GM21390 (cell line): ENCODE data around the gene SDHA.
"Not testable (repeated sequence)": the region's sequence is repeated elsewhere in the genome, so short reads cannot be mapped to it uniquely, and the experiment has no call there.

Experiments used
- ATAC-seq: cut with Tn5 transposase; IDR thresholded peaks from one replicate; pipeline ENCODE4 v1.9.1; 2021; ENCODE audit not compliant: unreplicated experiment

Gene SDHA

GRCh38 chr5:196350-196749 is 21.8 kb upstream of the SDHA start:
- ATAC-seq: no peak

- ATAC-seq: not testable (repeated sequence)
These were observed 21.1 kb upstream of the SDHA start for GRCh38 chr5:197031-197430.

GRCh38 chr5:197892-198489 is 20.1 kb upstream of the SDHA start:
- no peak for ATAC-seq

GRCh38 chr5:198516-199196 is 19.5 kb upstream of the SDHA start:
- no peak for ATAC-seq

- ATAC-seq: no peak
These were observed 18.7 kb upstream of the SDHA start for GRCh38 chr5:199197-199949.

GRCh38 chr5:199950-200645 is 18.0 kb upstream of the SDHA start:
- no peak for ATAC-seq

GRCh38 chr5:200985-201384 is 17.1 kb upstream of the SDHA start:
- ATAC-seq: no peak

- no peak for ATAC-seq
These were observed 16.4 kb upstream of the SDHA start for GRCh38 chr5:201672-202071.

GRCh38 chr5:203246-203930 is 14.7 kb upstream of the SDHA start:
- ATAC-seq: no peak

- no peak for ATAC-seq
These were observed 14.1 kb upstream of the SDHA start for GRCh38 chr5:204001-204400.

- ATAC-seq: no peak
These were observed 13.7 kb upstream of the SDHA start for GRCh38 chr5:204462-204861.

GRCh38 chr5:204966-205670 is 13.0 kb upstream of the SDHA start:
- no peak for ATAC-seq

GRCh38 chr5:206406-206805 is 11.7 kb upstream of the SDHA start:
- no peak for ATAC-seq

GRCh38 chr5:206927-207536 is 11.1 kb upstream of the SDHA start:
- ATAC-seq: no peak

GRCh38 chr5:207599-207998 is 10.5 kb upstream of the SDHA start:
- no peak for ATAC-seq

GRCh38 chr5:208449-209114 is 9.5 kb upstream of the SDHA start:
- no peak for ATAC-seq

GRCh38 chr5:213803-214395 is 4.2 kb upstream of the SDHA start:
- no peak for ATAC-seq

GRCh38 chr5:215256-215655 is 2.9 kb upstream of the SDHA start:
- ATAC-seq: not testable (repeated sequence)

GRCh38 chr5:216076-216475 is 2.0 kb upstream of the SDHA start:
- ATAC-seq: not testable (repeated sequence)
